Measurements from ENCODE around the gene PRM1.

Gene PRM1, protein sequence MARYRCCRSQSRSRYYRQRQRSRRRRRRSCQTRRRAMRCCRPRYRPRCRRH

DNA sequence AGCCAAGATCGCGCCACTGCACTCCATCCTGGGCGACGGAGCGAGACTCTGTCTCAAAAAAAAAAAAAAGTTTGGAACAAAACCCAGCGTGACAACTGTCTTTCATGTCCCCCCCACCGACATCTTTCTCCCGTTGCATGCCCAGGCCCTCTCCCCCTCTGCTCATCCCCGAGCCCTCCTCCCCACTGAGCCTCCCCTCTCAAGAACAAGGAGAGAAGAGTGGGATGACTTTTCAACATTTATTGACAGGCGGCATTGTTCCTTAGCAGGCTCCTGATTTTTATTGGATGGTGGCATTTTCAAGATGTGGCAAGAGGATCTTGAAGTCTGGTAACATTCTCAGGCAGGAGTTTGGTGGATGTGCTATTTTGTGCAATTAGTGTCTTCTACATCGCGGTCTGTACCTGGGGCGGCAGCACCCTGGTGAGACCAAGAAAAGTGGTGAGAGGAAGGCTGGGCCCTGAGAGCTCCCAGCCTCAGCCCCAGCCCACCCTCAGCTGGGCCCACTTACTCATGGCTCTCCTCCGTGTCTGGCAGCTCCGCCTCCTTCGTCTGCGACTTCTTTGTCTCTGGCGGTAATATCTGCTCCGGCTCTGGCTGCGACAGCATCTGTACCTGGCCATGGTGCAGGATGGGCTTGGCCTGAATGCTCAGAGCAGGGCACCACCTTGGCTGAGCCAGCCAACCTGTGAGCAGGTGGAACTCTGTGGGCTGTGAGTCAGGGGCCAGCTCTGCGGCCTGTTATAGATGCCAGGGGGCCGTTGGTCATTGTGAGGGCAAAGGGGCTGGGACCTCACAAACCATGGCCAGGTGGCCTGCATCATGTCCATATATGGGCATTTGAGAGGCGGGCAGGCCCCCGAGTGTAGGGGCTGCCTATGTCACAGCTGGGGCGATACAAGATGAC lies at the start of gene PRM1:
TSS of gene PRM1 (minus strand) at position 715 of the 907 bp plus-strand sequence. CDS start at position 623, 92 bp downstream.
- DNase-seq = no peak

DNA sequence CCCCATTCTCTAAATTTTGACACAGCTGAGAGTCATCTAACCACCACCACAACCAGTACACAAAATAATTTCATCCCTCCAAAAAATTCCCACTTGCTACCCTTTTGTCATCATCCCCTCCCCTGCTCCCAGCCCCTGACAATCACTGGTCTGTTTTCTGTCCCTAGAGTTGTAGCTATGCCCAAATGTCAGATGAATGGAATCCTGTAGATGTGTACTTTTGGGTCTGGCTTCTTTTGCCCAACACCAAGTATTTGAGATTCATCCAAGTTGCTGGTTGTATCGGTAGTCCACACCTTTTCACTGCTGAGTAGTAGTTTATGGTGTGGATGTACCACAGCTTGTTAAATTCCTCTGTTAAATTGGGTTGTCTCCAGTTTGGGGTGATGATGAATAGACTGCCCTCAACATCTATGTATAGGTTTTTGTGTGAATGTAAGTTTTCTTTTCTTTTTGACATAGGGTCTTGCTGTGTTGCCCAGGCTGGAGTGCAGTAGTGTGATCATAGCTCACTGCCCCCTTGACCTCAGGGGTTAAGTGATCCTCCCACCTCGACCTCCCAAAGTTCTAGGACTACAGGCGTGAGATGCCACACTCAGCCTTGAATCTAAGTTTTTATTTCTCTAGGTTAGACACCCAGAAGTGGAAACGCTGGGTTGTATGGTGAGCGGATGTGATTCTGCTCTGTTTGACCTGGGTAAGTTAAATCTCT lies 49.6 kb upstream of the PRM1 start:
- no peak for DNase-seq

DNA sequence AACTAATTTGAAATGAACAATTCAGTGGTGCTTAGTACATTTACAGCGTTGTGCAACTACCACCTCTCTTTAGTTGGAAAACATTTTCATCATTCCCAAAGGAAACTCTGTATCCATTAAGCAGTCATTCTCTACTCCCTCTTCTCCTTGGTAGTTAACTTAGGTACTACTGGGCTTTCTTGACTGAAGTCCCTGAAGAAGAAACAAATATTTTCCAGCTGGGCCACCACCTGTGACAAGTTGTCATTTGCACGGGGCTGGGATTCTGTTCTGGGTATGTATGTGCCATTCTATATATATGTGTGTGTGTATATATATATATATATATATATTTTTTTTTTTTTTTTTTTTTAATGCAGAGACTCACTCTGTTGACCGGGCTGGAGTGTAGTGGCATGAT lies 48.8 kb upstream of the PRM1 start:
- no peak for DNase-seq

DNA sequence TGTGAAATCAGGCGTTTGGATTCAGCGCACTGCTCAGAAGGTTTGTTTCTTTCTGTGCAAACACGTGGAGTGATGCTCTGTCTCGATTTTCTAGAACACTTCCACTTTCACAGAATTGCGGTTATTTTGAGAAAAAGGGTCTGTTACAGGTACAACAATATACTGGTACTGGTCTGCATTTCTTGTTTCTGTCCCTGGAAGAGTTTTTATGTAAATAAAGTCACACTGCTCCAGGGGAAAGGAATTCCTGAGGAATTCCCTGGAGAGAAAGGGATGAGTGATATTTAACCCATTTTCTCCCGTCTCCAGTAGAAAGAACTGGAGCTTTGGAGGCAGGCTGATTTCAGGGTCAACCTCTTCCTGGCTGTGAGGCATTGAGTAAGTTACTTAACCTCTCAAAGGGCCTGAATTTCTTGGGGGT lies 48.0 kb upstream of the PRM1 start:
- DNase-seq = no peak

DNA sequence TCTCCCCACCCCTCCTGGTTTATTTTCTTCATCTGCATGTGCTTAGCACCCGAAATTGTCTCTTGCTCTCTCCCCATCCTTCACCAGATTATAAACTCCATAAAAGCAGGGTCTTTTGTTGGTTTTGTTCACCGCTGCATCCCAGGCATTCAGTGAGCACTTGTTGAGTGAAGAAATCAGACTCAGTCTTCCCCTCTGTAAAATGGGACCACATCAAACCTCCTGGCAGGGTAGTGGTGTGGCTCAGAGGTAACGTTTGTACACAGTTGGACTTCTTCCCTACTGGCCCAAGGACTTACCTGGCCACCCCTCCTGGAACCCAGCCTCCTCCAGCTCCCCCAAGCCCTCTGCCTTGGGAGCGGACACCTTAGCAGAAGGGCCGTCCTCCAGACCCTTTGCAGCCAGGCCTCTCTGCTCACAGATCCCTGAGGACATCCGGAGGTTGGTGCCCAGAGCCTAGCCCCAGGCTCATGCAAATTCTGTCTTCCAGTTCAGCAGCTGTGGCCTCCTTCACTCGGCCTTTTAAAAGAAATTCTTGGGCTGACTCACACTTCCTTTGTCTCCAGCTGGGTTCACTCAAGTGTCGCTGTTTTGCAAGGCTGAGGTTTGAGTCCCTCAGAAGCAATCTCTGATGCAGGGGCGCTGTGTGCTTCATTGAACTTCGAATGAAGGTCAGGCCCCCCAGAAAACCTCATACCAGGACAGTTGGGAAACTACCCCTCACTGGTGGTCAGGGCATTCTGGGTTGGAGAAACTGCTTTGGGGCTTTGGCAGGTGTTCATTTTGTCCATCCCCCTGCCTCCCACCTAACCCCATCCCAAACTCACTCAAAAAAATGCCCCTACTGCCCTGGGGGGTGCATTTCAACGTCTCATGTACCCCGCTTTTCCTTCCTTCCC lies 47.3 kb upstream of the PRM1 start:
- peak; percentile 68 for DNase-seq

DNA sequence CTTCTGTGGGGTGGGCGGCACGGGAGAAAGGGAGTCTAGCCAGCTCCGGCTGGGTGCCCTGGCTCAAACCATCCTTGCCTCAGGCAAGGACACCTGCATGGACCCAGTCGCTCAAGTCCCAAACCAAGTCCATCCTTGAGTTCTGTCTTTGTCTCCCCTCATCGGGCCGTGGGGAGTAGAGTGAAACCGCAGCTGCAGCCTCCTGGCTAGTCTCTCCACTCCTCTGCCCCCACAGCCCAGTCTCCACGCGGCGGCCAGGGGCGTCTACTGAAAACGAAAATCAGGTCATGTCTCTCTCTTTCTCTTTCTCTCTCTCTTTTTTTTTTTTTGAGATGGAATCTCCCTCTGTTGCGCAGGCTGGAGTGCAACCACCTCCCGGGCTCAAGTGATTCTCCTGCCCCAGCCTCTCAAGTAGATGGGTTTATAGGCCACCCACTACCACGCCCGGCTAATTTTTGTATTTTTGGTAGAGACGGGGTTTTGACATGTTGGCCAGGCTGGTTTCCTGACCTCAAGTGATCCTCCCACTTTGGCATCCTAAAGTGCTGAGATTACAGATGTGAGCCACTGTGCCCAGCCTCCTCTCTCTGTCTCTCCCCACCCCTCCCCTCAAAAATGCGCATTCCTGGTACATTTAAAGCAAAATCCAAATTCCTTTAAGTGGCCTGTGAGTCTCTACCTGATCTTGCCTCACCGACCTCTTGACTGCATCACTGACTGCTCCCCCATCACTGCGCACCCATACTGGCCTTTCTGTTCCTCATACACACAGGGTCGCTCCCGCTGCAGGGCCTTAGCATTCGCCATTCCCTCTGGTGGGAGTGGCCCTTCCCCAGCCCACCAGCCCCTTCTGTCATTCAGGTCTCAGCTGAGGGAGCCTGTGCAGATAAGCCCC lies 46.4 kb upstream of the PRM1 start:
- peak; percentile 14 for DNase-seq

DNA sequence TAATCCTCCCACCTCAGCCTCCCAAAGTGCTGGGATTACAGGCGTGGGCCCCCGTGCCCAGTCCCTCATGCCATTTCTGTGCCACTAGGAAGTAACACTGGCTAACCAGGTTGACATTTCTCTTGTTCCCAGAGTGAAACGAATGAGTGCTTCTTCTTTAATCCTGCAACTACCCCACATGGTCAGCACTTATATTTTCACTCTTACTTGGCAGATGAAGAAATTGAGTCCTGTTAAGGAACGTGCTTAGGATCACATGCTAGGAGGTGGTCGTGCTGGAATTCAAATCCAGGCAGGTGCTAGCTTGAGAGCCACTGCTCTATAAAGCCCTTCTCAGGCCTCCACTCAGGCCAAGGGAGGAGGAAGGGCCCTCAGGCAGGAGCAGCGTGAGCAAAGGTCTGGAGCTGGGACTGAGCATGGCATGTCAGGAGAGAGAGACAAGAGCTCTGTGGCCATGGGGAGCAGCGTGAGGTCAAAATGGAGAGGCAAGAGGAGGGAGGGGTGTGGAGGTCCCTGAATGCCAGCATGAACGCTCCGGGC lies 45.7 kb upstream of the PRM1 start:
- no peak for DNase-seq

DNA sequence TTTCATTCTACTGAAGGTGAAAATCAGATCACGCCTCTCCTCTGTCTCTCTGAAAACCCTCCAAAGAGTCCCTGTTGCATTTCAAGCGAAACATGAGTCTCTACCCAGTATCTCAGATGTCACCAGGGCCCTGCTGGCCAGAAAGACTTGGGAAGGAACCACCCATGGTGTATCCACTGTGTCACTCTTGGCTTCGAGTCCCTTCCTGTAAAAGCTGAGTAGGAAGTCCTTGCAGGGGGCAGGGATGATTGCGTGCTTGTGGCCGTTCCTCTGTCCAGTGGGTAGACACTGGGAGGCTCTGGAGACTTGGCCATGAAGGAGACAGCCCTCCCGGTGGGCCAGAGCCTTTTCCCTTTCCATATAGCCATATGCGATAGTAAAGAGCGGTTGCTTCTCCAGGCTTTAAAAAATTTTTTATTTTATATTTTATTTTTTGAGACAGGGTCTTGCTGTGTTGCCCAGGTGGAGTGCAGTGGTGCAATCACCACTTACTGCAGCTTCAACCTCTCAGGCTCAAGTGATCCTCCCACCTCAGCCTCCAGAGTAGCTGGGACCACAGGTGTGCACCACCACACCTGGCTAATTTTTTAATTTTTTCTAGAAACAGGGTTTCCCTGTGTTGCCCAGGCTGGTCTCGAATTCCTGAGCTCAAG lies 45.1 kb upstream of the PRM1 start:
- DNase-seq = peak; percentile 6

DNA sequence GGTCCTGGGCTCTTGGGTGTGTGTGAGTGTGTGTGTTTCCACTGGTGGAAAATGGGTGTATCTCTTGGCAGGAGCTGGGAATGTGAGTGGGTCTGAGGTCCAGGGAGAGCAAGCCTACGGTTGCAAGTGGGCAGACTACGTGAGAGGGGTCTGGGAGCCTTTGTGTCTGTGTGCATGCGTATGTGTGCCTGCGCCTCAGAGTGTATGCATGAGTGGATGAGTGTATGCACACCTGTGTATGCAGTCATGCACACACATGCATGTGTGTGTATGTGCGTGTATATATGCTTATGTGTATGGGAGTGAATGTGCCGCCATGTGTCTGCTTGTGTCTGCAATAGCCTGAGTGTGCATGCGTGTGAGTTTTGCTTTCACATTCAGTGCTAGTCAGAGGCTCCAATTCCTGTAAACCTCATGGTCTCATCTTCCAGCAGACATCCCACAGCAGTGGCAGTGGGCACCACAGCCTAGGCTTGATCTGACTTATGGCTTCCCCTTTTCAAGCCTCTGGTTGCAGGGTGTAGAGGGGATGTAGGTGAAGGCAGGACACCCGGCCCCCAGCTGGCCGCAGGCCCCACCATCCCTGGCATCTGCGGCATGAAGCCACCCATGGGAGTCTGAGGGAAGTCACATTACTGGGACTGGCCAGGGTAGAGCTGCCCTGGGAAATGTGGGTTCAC lies 44.4 kb upstream of the PRM1 start:
- DNase-seq = no peak

DNA sequence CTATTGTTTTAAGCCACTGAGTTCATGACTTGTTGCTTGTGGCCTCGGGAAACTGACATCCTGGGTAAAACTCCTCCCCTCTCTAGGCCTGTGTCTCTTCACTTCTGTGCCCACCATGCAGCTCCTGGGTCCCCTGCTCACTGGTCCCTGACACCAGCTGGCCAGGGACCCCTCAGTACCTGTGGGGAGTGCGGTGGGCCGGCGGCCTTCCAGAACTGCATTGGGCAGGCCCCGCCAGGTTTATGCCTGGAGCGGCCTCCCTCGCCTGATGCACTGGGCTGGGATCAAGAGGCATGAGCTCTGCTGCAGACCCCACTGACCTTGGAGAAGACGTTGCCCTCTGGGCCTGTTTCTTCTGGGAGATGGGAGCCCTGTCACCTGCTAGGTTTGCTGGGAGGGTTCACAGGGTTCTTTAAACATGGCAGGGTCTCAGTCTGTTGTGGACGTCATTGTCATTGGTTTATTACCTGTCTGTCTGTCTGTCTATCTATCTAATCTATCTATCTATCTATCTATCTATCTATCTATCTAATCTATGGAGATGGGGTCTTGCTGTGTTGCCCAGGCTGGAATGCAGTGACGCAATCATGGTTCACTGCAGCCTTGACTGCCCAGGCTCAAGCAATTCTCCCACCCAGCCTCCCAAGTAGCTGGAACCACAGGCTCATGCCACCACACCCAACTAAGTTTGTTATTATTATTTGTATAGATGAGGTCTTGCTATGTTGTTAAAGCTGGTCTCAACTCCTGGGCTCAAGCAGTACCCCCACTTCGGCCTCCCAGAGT lies 42.6 kb upstream of the PRM1 start:
- peak; percentile 13 for DNase-seq

DNA sequence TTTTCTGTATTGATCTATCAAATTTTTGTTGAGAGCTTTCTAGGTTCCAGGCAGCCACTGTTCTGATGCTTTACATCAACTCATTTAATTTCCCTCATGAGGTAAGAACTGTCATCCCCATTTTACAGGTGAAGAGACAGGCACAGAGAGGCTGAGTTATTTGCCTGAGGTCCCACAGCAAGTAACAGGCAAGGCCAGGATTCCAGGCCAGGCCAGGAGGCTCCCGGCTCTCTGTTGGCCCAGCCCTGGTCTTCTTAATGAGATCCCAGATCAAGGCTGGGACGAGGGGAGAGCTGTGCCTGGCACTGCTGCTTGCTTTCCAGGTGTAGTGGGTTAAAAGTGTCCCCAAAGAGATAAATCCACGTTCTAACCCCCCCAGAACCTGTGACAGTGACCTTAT lies 41.7 kb upstream of the PRM1 start:
- DNase-seq = no peak

DNA sequence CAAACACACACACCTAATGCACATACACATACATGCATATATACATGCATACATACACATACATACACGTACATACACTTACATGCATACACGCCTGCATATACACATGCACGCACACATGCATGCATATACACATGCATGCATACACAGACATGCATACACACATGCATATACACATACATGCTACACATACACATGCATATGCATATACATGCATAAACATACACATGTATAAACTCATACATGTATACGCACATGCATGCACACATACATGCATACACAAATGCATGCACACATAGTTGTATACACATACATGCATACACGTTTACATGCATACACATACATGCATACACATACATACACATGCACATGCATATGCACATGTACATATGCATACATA lies 40.5 kb upstream of the PRM1 start:
- no peak for DNase-seq

DNA sequence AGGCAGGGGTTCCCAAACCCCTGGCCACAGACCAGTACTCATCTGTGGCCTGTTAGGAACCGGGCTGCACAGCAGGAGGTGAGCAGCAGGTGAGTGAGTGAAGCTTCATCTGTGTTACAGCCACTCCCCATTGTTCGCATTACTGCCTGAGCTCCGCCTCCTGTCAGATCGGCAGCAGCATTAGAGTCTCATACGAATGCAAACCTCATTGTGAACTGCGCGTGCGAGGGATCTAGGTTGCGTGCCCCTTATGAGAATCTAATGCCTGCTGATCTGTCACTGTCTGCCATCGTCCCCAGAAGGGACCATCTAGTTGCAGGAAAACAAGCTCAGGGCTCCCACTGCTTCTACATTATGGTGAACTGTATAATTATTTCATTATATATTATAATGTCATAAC lies 39.0 kb upstream of the PRM1 start:
- no peak for DNase-seq

DNA sequence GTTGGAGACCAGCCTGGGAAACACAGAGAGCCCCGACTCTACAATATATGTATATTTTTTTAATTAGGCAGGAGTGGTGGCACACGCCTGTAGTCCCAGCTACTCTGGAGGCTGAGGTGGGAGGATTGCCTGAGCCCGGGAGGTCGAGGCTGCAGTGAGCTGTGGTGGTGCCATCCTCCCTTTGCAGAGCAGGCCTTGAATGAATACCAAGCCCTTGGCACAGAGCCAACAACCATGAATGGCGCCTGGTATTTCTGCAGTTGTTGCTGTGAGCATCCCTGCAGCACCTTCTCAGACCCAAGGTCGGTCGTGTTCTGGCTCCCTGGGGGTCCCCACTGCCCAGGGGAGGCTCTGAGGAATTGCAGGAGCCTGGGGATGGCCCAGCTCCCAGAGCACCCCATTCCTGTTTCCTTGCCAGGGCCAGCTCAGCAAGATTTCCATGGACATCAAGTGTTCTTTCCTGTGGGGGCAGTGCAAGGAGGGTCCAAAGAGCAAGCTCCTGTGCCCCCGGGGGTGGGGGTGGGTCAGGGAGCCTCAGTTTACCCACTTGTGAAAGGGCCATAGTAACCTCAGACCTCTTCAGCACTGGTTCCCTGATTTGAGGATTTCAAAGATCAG lies 38.5 kb upstream of the PRM1 start:
- no peak for DNase-seq

DNA sequence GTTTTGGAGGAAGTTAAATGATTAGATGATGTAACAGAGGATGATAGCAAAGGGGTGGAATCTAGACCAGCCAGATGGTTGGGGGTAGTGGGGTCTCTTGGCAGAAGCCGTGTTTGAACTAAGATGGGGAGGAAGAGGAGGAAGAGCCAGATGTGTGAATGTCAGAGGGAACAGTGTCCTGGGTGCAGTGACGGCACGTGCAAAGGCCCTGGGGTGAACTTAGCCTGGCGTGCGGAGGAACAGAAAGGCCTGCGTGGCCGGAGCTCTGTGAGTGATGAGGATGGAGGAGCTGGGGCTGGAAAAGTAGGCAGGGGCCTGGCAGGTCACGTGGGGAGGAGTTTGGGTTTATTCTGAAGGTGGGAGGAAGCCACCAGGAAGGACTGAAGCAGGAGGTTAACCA lies 37.7 kb upstream of the PRM1 start:
- DNase-seq = no peak

DNA sequence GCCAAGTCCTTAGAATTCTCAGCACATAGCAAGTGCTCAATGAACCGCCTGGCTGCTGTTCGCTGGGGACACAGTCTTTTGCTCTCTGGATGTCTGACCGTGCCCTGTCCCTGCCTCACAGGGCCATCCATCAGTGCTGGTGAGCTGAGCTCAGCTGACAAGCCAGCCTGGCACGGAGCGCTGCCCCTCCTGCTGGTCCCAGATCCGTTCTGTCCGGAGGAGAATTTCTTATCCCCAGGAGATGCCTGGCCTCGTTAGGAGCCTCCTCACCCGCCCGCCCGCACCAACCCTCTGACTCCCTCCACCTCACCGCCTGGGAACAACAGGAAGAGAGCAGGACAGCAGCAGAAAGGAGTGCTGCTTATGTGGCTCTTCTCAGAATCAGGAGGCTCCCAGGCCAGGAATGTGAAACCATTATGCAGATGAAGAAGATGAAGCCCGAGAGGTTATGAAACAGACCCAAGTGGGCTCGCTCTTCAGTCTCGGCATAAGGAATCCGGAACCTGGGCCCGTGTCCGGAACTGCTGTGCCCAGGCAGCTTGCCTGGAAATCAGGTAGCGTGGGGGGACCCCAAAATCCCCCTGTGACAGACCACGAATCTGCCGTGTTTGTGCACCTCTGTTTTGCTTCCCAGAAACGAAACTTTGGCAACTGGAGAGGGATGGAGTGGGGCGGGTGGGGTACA lies 35.3 kb upstream of the PRM1 start:
- DNase-seq = no peak

DNA sequence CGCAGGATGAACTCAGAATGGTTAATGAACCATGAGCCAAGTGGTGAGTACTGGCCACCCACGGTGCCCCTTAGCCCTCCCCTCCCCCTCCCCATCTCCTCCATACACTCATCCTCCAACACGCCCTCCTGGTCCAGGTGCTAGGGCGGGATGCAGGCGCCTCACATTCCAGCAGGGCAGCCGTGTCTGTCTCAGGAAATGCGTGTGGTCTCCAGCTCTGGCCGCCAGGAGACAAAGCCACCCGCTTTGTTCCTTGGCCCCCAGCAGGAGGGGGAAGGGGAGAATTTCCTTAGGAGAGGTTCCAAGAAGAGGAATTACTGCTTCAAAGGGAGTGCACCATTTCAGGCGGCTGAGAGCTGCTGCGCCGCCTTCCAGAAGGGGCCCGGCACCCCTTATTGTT lies 34.4 kb upstream of the PRM1 start:
- no peak for DNase-seq

DNA sequence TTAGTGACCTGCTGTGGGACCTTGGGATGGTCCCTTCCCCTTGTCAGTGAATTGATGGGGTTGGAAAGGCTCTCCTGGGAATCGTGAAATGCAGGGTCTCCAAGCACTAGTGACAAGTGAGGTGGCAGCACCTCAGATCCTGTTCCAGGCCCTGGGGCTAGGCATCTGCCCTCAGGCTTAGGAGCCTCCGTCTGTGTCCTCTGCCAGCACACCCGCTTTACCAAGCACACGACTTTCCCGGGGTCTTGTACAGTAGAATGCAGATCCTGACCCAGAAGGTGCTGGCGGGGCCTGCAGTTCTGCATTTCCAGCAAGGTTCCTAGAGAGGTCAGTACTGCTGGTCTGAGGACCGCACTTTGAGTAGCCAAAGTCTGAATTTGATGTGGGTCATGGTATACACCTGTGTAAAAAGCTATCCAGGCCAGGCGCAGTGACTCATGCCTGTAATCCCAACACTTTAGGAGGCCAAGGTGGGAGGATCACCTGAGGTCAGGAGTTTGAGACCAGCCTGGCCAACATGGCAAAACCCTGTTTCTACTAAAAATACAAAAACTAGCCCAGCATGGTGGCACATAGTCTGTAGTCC lies 33.3 kb upstream of the PRM1 start:
- DNase-seq = no peak
